Sigmoid colon (tissue), 7 donors: ENCODE results near the gene ARHGAP11A. TPM values are rescaled to one million over a fixed set of nuclear protein-coding genes. Genes with fewer than 3 reads are reported as not detected.
A peak's percentile ranks its signal among the peaks of the same experiment; 100 is the strongest.
"Not testable (repeated sequence)": the region's sequence is repeated elsewhere in the genome, so short reads cannot be mapped to it uniquely, and the experiment has no call there.

Source experiments
- DNase-seq: peaks from one replicate; pipeline ENCODE4 v3.0.0-alpha.2; 2019
- H3K27ac ChIP-seq, 4 donors: fragments of 200-600 bp; sonication (generic); one replicate each; pipeline ENCODE4 v1.5.1; 2016 to 2019; ENCODE audit warnings: mild to moderate bottlenecking in 1 of 4
- H3K27me3 ChIP-seq, 3 donors: fragments of 200-600 bp; sonication (generic); one replicate each; pipeline ENCODE4 v1.5.1; 2019; ENCODE audit warnings: mild to moderate bottlenecking in 1 of 3
- H3K36me3 ChIP-seq, 4 donors: fragments of 200-600 bp; sonication (generic); one replicate each; pipeline ENCODE4 v1.5.1; 2016 to 2019
- H3K4me1 ChIP-seq, 4 donors: fragments of 200-600 bp; sonication (generic); one replicate each; pipeline ENCODE4 v1.5.1; 2017 to 2019
- H3K4me3 ChIP-seq, 4 donors: fragments of 200-600 bp; sonication (generic); one replicate each; pipeline ENCODE4 v1.5.1; 2017 to 2019; ENCODE audit warnings: mild to moderate bottlenecking in 2 of 4, moderate library complexity in 1 of 4
- H3K9me3 ChIP-seq, 4 donors: fragments of 200-600 bp in 3 of 4; sonication (generic) in 3 of 4; one replicate each; pipeline versions ENCODE4 v1.5.1 to v1.6.1; 2013 to 2019
- POLR2AphosphoS5 ChIP-seq, 4 donors: sonication (generic); formaldehyde crosslinking; IDR thresholded peaks; one replicate each; pipeline ENCODE4 v1.6.1; 2017; ENCODE audit warnings: antibody characterized with exemption in 4 of 4
- WGBS, 2 donors: extraction: QIAGEN DNeasy Blood & Tissue Kit; methylation state at CpG; one replicate each; pipeline ENCODE4 v1.1.7; 2013; 5-methylcytosine and 5-hydroxymethylcytosine counted together
- intact Hi-C: fragments of 100-400 bp; cut with DNase I; formaldehyde crosslinking; loops from one replicate; pipeline ENCODE4 v1.15.1; 2023
- polyA plus RNA-seq, 3 donors: library from polyadenylated mRNA; stranded (reverse); fragments of 200-250 nt; gene quantifications; one replicate each; pipeline ENCODE4 v1.2.3, GENCODE V29; 2013
- total RNA-seq, 4 donors: library from RNA; depleted of rRNA; stranded (reverse); fragments of >200 nt; gene quantifications; one replicate each; pipeline ENCODE4 v1.1.0, GENCODE V29; 2016
- donor health status: healthy with polysubstance abuse.
- donor health status: Bipolar disorder and iron deficiency.
- donor health status: healthy.

The ARHGAP11A gene
- total RNA-seq (1 to 10 TPM in 3 of 4 donors, under 1 TPM in 1; 0.99 to 3.6 (median 1.3) TPM), polyA plus RNA-seq (10 to 100 TPM in 1 of 3 donors, 1 to 10 TPM in 2; 3.5 to 12.3 (median 7.2) TPM)

GRCh38 chr15:32615051-32615870 is at the start of gene ARHGAP11A:
TSS of gene ARHGAP11A (plus strand) at chr15:32615504. CDS start at chr15:32616212, 708 bp downstream.
- H3K9me3 ChIP-seq, H3K27me3 ChIP-seq, intact Hi-C loops, H3K36me3 ChIP-seq: not testable (repeated sequence)
- WGBS, 2 donors, result 0% methylated on average over 31 to 33 of the region's 43 CpGs
- peak within 1 kb of the TSS; percentile 73 to 81 (median 74) for H3K27ac ChIP-seq
- peak in 2 of 4 donors; percentile 38 to 57 for TF ChIP-seq POLR2AphosphoS5 (IDR thresholded peaks at IDR 0.05)
- DNase-seq, result peak; percentile 81
- H3K4me3 ChIP-seq, result peak within 1 kb of the TSS; percentile 30 to 53 (median 48)
- H3K4me1 ChIP-seq, result peaks cover 0 to 10% (median 8%) of the 10 kb centered on the region in 4 donors

- H3K27me3 ChIP-seq, intact Hi-C loops, H3K4me3 ChIP-seq, H3K27ac ChIP-seq, H3K9me3 ChIP-seq, H3K4me1 ChIP-seq, H3K36me3 ChIP-seq, DNase-seq: not testable (repeated sequence)
- 33 to 44% methylated on average over 1 of the region's 3 CpGs for WGBS, 2 donors
Measured at GRCh38 chr15:32568988-32569387, 46.3 kb upstream of the ARHGAP11A start.

GRCh38 chr15:32578482-32578881 is 36.8 kb upstream of the ARHGAP11A start:
- DNase-seq, H3K27me3 ChIP-seq, intact Hi-C loops, H3K4me1 ChIP-seq, H3K4me3 ChIP-seq, H3K9me3 ChIP-seq, H3K36me3 ChIP-seq, H3K27ac ChIP-seq: not testable (repeated sequence)
- WGBS, 2 donors, result 6 to 31% methylated on average over 2 of the region's 4 CpGs

GRCh38 chr15:32585844-32586243 is 29.5 kb upstream of the ARHGAP11A start:
- H3K27me3 ChIP-seq, H3K4me3 ChIP-seq, intact Hi-C loops, DNase-seq, H3K4me1 ChIP-seq, H3K36me3 ChIP-seq, H3K9me3 ChIP-seq, H3K27ac ChIP-seq: not testable (repeated sequence)
- 84 to 89% methylated on average over 3 of the region's 4 CpGs for WGBS, 2 donors

GRCh38 chr15:32593151-32593550 is 22.2 kb upstream of the ARHGAP11A start, which contains the start of gene GOLGA8N:
TSS of gene GOLGA8N (plus strand) at chr15:32593456.
- WGBS, 2 donors, result 81% methylated on average over 6 of the region's 8 CpGs; no CpG with 5 or more reads in 1 of the 2 donors

GRCh38 chr15:32609518-32609917 is 5.8 kb upstream of the ARHGAP11A start:
- WGBS, 2 donors, result 68 to 76% methylated on average over 2 of the region's 2 CpGs
- H3K27ac ChIP-seq, H3K4me3 ChIP-seq, H3K4me1 ChIP-seq, intact Hi-C loops, H3K36me3 ChIP-seq, DNase-seq, H3K27me3 ChIP-seq, H3K9me3 ChIP-seq: not testable (repeated sequence)

More at GRCh38 chr15:32593151-32593550, 22.2 kb upstream of the ARHGAP11A start, which contains the start of gene GOLGA8N:
- H3K27me3 ChIP-seq, intact Hi-C loops, H3K4me3 ChIP-seq, H3K9me3 ChIP-seq, H3K27ac ChIP-seq, H3K4me1 ChIP-seq, DNase-seq, H3K36me3 ChIP-seq: not testable (repeated sequence)

GRCh38 chr15:32610719-32611118 is 4.6 kb upstream of the ARHGAP11A start:
- H3K27me3 ChIP-seq, intact Hi-C loops, H3K4me1 ChIP-seq, H3K36me3 ChIP-seq, DNase-seq, H3K27ac ChIP-seq, H3K9me3 ChIP-seq, H3K4me3 ChIP-seq: not testable (repeated sequence)
- WGBS, 2 donors, result 1 to 3% methylated on average over 2 of the region's 3 CpGs

GRCh38 chr15:32614712-32615050 is 623 bp upstream of the ARHGAP11A start:
- H3K36me3 ChIP-seq, H3K27me3 ChIP-seq, intact Hi-C loops, H3K9me3 ChIP-seq: not testable (repeated sequence)
- Histone ChIP-seq H3K4me1 (peaks cover 0 to 10% (median 8%) of the 10 kb centered on the region in 4 donors), H3K4me3 (peak overlapping the region; percentile 30 to 53 (median 48)), H3K27ac (peak overlapping the region; percentile 73 to 81 (median 74))
- 0% methylated on average over 11 of the region's 16 CpGs for WGBS, 2 donors
- peak; percentile 74 for DNase-seq

- peak overlapping the region; percentile 30 to 53 (median 48) for H3K4me3 ChIP-seq
- WGBS, 2 donors, result 0 to 1% methylated on average over 18 to 19 of the region's 24 CpGs
Measured at GRCh38 chr15:32615871-32616426, 645 bp downstream of the ARHGAP11A start.

More at GRCh38 chr15:32615871-32616426, 645 bp downstream of the ARHGAP11A start:
- DNase-seq, H3K36me3 ChIP-seq, intact Hi-C loops, H3K27me3 ChIP-seq, H3K9me3 ChIP-seq: not testable (repeated sequence)
- peak overlapping the region in 1 of 4 donors; percentile 81 for H3K27ac ChIP-seq
- peaks cover 0 to 10% (median 8%) of the 10 kb centered on the region in 4 donors for H3K4me1 ChIP-seq
